Fibroblast of skin of scalp (primary cell): ENCODE results near the gene ATP5F1C. TPM values are rescaled to one million over a fixed set of nuclear protein-coding genes. Genes with fewer than 3 reads are reported as not detected.
A peak's percentile ranks its signal among the peaks of the same experiment; 100 is the strongest.
"Not testable (repeated sequence)": the region's sequence is repeated elsewhere in the genome, so short reads cannot be mapped to it uniquely, and the experiment has no call there.

Experiments used
- DNase-seq: peaks from one replicate; pipeline ENCODE4 v3.0.0-alpha.2; 2013
- polyA plus RNA-seq, 2 experiments: library from polyadenylated mRNA; unstranded; fragments of 120-200 nt; gene quantifications; one replicate each; pipeline ENCODE4 v1.2.1, GENCODE V29; 2013; ENCODE audit not compliant: insufficient read length in 2 of 2

Gene ATP5F1C
- 293 TPM for polyA plus RNA-seq (2013, experiment 1 of 2; ENCODE audit: insufficient read length)
- polyA plus RNA-seq (2013, experiment 2 of 2; ENCODE audit: insufficient read length), result 279 TPM

DNA sequence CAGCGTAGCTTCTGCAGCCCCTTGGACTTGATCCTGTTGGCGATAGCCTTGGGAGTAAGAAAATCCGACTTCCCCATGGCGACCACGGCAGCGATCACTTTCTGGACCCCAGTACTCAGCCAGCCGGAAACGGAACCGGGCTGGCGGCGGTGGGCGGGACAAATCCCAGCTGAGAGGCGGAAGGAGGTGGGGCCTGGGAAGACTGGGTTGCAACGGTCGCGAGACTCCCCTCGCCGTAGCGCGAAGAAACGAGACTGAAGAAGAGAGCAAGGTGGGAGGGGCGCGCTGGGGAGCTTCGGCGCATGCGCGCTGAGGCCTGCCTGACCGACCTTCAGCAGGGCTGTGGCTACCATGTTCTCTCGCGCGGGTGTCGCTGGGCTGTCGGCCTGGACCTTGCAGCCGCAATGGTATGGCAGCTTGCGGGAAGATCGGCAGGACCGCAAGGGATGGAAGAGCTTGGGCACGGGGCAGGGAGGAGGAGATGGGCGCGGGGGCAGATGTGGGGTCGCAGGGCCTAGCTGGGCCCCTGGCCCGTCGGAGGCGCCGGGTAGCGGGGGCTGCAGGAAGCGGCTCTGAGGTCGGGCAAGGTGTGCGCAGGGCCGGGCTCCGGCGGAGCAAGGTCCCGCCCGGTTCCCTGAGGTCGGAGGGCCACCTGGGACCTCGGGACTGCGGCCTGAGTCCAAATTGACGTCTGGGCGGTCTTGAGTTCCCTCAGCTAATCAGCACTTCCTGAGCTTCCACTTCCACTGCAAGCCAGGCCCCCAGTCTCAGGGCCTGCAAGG, at the start of gene ATP5F1C, which contains the start of gene KIN:
TSS of gene ATP5F1C (plus strand) at position 321 of the 782 bp plus-strand sequence. CDS start at position 352, 31 bp downstream.
TSS of gene KIN (minus strand) at position 137 of the 782 bp plus-strand sequence. CDS start at position 77, 60 bp downstream.
- peak; percentile 96 for DNase-seq

DNA sequence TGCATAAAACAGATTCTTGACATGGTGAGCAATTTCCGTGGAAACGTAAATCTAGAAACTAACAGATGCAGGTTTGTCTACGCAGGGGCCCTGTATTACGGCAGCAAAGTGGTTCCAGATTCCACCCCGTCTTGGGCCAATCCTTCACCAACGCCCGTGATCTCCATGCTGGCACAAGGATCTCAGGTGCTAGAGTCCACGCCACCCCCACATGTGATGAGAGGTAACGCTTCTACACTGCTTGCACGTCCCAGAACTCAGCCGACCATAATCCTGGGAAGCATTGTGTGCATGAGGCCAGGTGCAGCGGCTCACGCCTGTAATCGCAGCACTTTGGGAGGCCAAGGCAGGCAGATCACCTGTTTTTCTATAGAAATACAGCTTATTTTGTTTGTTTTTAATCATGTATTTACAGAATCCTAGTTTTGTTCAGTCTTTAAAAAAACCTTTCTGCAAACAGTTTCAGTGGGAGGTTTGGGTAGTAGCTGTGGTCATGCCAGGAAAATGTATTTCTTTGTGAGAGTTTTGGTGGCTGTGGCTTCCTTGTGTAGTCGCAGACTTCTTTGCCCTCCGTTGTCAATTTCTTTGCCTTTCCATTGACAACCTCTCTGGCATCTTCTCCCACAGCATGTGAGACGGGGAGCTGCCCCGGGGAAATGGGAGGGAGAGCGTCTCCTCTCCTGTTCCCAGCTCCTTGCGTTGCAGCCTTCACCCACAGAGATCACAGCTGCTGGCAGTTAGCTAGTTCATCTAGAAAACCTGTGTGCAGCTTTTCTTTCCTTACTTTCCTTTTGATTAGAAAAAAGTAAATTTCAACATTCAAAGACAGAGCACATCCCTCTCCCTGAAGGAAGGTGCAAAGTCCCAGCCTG, 49.2 kb upstream of the ATP5F1C start:
- no peak for DNase-seq

DNA sequence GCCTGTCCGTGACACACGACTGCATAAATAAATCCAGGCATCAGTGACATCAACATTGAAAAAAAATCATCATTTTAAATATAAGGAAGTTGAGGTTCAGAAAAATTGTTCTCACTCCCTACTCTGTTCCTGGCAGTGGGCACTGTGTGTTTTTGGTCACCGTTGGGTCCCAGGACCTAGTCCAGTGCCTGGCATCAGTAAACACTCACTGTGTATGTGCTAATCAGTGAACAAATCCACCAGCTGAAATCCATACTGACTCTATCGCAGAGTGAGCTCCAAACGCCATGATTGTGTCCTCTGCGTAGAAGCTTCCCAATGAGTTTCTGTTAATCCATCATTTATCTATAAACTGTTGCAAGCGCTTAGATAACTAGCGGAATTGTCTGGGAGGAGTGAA, 43.7 kb upstream of the ATP5F1C start:
- no peak for DNase-seq

DNA sequence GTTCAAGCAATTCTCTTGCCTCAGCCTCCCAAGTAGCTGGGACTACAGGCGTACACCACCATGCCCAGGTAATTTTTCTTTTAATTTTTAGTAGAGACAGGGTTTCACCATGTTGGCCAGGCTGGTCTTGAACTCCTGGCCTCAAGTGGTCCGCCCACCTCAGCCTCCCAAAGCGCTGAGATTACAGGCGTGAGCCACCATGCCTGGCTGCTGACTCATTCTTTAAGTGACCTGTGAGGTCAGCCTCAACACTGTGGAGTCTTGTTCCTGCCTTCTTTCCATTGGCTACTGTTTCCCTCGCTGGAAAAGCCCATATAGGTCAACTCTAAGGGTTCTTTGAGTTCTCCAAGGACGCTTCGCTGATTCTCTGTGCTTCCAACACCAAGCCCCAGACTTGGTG, 39.3 kb upstream of the ATP5F1C start:
- not testable (repeated sequence) for DNase-seq

GRCh38 chr10:7750222-7750621, 37.8 kb upstream of the ATP5F1C start:
- no peak for DNase-seq

DNA sequence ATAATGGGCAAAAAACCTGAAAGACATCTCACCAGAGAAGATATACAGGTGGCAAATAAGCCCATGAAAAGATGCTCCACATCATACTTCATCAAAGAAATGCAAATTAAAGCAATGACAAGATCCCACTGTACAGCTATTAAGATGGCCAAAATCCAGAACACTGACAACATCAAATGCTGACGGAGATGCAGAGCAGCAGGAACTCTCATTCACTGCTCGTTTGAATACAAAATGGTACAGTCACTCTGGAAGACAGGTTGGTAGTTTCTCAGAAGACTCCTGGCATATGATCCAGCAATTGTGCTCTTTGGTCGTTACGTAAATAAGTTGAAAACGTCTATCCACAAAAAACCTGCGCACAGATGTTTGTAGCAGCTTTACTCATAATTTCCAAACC, 35.7 kb upstream of the ATP5F1C start:
- DNase-seq, result no peak

GRCh38 chr10:7755103-7755502, 32.9 kb upstream of the ATP5F1C start:
- no peak for DNase-seq

DNA sequence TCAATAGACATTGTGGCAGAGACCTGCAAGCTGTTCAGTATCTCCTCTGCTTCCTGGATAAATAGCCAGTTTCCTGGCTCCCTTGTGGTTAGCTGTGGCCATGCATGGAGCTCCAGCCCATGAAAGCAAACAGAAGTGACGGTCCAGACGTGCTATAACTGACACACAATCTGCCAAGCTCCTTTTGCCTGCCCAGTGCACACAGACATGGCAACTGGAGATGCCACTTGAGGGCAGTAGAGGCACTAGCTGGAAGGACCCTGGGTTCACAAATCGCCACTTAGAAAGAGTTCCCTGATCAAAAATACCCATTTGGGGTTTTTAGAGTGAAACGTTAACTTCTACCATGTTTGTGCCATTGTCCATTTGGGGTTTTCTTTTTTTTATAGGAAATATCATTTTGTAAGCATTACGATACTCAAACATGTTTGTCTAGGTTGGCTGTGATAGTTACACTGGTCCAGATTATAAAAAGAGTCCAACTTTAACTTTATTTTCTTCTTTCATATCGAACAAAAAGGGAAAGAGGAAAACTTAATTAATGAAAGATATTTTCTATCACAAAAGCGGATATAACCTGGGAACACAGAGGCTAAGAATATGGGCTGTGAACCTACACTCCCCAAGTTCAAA, 31.5 kb upstream of the ATP5F1C start:
- peak; percentile 21 for DNase-seq

DNA sequence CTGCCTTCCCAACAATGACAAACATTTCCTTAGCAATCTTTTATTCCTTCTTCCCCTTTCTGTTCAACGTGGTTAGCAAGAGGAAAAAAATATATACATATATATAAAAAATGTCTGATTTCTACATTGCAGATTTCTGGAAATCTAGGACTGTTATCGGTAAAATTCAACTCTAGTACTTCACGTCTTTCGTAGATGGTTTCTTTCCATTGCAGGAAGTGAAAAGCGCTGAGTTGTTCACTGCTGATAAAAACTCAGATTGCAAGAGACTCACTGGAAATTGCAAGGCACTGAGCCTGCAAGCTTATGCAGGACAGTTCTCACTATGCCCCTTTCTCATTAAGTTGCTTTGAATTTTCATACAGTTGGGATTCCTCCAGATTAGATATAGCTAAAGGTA, 24.0 kb upstream of the ATP5F1C start:
- DNase-seq, result no peak

DNA sequence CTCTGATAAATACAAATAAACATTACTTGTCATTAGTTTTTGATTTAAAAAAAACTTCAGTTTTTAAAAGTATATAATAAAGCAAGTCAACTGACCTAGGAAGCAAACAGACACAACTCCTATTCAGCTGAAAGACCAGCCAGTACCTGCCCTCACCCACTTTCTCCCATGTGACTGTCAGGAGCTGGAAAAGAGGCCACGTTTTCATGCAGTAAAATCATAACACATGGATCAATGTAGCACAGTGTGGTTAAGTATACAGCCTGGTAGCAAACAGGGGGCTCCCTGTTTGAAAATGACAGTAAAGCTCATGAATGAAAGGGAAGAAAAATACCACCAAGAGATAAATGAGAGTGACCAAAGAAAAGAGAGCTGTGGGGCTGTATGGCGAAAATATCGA, 21.7 kb upstream of the ATP5F1C start:
- no peak for DNase-seq

- DNase-seq, result no peak
Measured at GRCh38 chr10:7767209-7767608, 20.8 kb upstream of the ATP5F1C start.

DNA sequence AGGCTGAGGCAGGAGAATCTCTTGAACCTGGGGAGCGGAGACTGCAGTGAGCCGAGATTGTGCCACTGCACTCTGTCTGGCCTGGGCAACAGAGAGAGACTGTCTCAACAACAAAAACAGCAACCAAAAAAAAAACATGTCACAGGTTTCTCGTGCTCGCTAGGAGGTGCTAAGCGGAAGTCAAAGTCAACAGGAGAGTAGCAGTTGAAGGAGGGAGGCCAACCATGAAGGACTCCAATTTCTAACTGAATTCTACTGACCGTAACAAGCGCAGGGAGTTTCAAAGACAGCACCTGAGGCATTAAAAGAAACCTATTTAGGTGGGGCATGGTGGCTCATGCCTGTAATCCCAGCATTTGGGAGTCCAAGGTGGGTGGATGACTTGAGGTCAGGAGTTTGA, 19.6 kb upstream of the ATP5F1C start:
- no peak for DNase-seq

DNA sequence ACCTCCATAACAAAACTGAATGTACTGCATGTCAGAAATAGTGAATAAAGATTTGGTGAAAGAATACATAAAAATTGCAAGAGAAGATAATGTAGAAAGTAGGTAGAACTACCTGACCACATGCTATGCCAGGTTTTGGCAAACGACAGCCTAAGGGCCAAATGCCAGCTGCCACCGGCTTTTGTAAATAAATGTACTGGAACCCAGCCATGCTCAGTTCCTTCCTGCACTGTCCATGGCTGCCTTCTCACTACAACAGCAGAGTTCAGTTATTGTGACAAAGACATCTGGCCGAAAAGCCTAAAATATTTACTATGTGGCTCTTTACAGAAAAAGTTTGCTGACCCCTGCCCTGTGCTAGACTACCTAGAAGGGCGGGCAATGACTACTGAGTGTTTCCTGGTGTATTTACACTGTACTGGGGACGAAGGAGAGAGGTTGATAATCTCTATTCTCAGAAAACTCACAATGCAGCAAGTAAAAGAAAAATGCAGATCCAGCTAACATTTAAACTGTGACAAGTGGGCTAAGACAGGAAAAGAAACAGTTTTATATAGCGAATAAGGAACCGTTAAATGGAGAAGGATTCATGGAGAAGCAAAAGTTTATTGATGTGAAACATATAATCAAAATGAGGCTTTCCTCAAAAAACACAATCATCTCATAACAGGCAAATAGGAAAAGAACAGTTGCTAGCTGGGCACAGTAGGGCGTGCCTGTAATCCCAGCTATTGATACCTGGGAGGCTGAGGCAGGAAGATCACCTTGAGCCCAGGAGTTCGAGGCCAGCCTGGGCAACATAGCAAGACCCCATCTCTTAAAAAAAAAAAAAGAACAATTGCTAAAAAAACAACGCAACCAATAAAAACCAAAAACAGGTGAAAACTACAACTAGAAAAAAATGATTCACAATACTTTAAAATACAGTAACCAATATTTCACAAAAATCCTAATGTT, 13.9 kb upstream of the ATP5F1C start:
- DNase-seq, result no peak

GRCh38 chr10:7776777-7777176, 11.2 kb upstream of the ATP5F1C start:
- DNase-seq, result no peak

DNA sequence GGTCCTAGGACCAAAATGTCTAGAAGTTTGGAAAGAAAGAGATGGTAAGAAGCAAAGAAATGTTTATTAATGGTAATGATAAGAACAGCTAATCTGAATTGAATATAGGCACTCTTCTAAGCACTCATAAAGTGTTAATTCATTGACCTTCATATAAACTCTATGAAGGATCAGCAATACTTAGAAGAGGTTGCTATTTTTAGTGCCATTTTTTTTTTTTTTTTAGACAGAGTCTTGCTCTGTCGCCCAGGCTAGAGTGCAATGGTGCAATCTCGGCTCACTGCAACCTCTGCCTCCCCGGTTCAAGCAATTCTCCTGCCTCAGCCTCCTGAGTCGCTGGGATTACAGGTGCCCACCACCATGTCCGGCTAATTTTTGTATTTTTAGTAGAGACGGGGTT, 5.8 kb upstream of the ATP5F1C start:
- DNase-seq, result not testable (repeated sequence)

DNA sequence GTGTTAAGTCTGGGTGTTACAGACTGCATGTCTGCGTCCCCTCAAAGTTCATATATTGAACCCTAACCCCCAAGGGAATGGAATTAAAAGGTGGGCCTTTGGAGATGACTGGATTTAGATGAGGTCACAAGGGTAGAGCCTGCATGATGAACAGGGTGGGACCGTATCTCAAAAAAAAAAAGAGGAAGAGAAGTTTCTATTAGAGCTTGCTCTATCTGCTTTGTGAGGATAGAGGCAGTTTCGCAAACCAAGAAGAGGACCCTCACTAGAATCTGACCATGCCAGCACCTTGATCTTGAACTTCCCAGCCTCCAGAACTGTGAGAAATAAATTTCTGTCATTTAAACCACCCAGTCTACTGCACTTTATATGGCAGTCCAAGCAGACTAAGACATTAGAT, 1.5 kb upstream of the ATP5F1C start:
- DNase-seq, result no peak

DNA sequence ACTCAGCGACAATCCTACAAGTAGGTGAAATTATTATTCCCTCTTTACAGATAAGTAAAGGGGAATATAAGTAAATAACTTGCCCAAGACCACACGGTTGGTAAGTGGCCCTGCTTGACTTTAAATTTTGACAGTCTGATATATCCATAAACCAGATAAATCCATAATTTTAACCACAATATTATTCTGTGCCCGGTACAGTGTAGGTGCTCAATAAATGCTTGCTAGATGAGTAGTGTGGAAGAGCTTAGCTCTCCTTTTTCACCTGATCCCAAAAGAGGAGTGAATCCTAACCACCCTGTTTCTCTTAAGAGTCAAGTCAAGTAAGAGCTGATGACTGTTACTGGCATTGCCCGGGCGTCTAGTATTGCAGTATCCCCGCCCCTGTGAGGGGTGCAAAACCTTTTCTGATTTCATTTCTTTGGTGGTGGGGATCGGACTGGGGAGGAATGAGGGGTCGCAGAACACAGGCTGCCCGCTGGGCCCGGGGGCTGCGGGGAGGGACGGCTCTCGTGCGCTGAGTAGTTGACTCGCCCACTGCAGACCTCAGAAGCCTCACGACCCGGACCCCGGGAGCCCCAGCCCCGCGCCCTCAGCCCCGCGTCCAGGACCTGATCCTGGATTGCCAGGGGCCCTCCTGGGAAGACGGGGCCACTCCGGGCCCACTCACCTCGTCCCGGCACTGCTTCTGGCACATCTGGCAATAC, 674 bp upstream of the ATP5F1C start:
- no peak for DNase-seq

DNA sequence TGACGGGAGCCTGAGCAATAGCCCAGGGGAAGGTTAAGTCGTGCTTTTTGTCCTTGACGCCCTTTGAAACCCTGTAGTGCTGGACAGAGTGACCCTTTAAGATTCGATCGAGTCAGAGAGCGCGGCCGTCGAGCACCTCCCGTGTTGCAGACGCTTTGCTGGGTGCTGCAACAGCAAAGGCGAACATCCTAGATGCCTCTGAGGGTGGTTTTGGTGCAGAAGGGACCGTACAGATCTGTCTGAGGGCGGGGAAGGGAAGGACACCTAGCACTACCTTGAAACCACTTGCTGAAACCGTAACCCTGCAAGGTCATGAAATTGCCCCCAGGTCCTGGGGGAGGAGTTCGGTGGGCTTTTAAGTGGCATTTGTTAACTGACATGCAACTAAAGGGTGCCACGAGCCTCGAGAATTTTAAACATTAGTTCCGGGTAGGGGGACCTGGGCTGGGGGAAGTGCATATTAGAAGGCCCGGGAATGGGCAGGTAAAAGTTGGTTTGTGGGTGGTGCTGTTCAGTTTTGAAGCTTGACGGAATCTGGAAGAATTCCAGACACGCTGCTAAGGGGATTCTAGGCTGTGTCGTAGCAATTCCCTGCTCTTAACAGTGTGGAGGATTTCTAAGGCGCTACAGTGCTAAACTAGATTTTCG, 786 bp downstream of the ATP5F1C start:
- DNase-seq, result peak; percentile 24

DNA sequence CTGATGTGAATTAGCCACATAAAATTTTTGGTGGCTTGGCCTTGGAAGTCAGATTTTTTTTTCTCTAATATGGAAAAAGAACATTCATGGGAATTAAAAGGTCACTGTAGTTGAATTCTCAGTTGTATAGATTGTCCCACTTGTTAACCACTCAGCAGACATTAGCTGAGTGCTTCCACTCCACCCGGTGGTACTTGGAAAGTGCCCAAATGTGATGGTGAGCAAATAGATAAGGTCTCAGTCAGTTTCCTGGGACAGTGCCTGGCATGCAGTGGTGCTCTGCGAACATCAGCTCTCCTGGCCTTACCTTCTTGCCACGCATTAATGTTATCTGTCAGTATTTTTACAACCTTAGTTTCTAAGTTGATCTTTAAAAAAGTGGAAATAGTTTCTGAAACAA, 1.4 kb downstream of the ATP5F1C start:
- DNase-seq, result peak; percentile 27

GRCh38 chr10:7792541-7792940, 4.6 kb downstream of the ATP5F1C start:
- DNase-seq, result no peak
